ENCODE data around the gene CLDN6. TPM values are rescaled to one million over a fixed set of nuclear protein-coding genes. Genes with fewer than 3 reads are reported as not detected.

The CLDN6 gene
- polyA plus RNA-seq, 1 experiment: 0.07 TPM

GRCh38 chr16:3012828-3013420 is 5.1 kb downstream of the CLDN6 start, which contains the start of gene CLDN9:
Gene CLDN9, plus strand, starts transcription at chr16:3012923. Its CDS starts 440 bp downstream, at chr16:3013363.
- POLR2A ChIA-PET: interaction anchor here (1.7 kb wide), 1 partner anchor 9 kb away, joined by 7 read pairs; no protein-coding TSS in a partner anchor
- Histone ChIP-seq H3K27me3 (ENCODE audit: control insufficient read depth, insufficient read depth, low read length) (peaks cover 52% of the 10 kb centered on the region), H3K9me3 (ENCODE audit: control insufficient read depth, insufficient read depth, low read length) (no peaks in the 10 kb centered on the region; the same call in 1 of the 2 replicates), H3K4me3 (ENCODE audit: low read depth, low read length) (no peak within 1 kb of the TSS), H3K27ac (ENCODE audit: low read depth, low read length) (no peak within 1 kb of the TSS)
- no peak for DNase-seq (ENCODE audit: low read depth, low spot score)
- no peak for TF ChIP-seq CTCF (IDR thresholded peaks at IDR 0.05; ENCODE audit: low read depth, low read length)
- CTCF ChIA-PET: interaction anchor here (1.0 kb wide), 1 partner anchor 15 kb away, joined by 3 read pairs; no protein-coding TSS in a partner anchor

GRCh38 chr16:3012246-3012645 is 5.7 kb downstream of the CLDN6 start:
- Histone ChIP-seq H3K27ac (ENCODE audit: low read depth, low read length) (no peak overlapping the region), H3K27me3 (ENCODE audit: control insufficient read depth, insufficient read depth, low read length) (peaks cover 56% of the 10 kb centered on the region), H3K9me3 (ENCODE audit: control insufficient read depth, insufficient read depth, low read length) (no peaks in the 10 kb centered on the region; the same call in 1 of the 2 replicates), H3K4me3 (ENCODE audit: low read depth, low read length) (no peak overlapping the region)
- DNase-seq (ENCODE audit: low read depth, low spot score): no peak
- ChIA-PET POLR2A (interaction anchor here (0.6 to 1.7 kb wide), 2 partner anchors 10 to 101 kb away, joined by 3 to 7 read pairs; no protein-coding TSS in a partner anchor), CTCF (interaction anchor here (1.0 kb wide), 1 partner anchor 16 kb away, joined by 3 read pairs; no protein-coding TSS in a partner anchor)
- TF ChIP-seq CTCF (IDR thresholded peaks at IDR 0.05; ENCODE audit: low read depth, low read length): no peak

GRCh38 chr16:3010510-3010909 is 7.5 kb downstream of the CLDN6 start:
- TF ChIP-seq CTCF (IDR thresholded peaks at IDR 0.05; ENCODE audit: low read depth, low read length): no peak
- Histone ChIP-seq H3K4me3 (ENCODE audit: low read depth, low read length) (no peak overlapping the region), H3K9me3 (ENCODE audit: control insufficient read depth, insufficient read depth, low read length) (no peaks in the 10 kb centered on the region; the same call in 1 of the 2 replicates), H3K27ac (ENCODE audit: low read depth, low read length) (no peak overlapping the region), H3K27me3 (ENCODE audit: control insufficient read depth, insufficient read depth, low read length) (peaks cover 62% of the 10 kb centered on the region)
- no peak for DNase-seq (ENCODE audit: low read depth, low spot score)
- ChIA-PET CTCF (interaction anchor here (0.9 to 2.3 kb wide), 2 partner anchors 18 to 21 kb away, joined by 3 to 8 read pairs; no protein-coding TSS in a partner anchor), POLR2A (interaction anchor here (1.3 kb wide), 1 partner anchor 10 kb away, joined by 8 read pairs; the partner anchor contains the start of gene TNFRSF12A)

GRCh38 chr16:3009568-3010390 is 8.2 kb downstream of the CLDN6 start:
- H3K9me3 ChIP-seq (ENCODE audit: control insufficient read depth, insufficient read depth, low read length): no peaks in the 10 kb centered on the region; the same call in 1 of the 2 replicates
- H3K4me3 ChIP-seq (ENCODE audit: low read depth, low read length): no peak overlapping the region
- TF ChIP-seq CTCF (IDR thresholded peaks at IDR 0.05; ENCODE audit: low read depth, low read length): no peak
- ChIA-PET POLR2A (interaction anchor here (1.3 kb wide), 1 partner anchor 11 kb away, joined by 8 read pairs; the partner anchor contains the start of gene TNFRSF12A), CTCF (interaction anchor here (0.6 to 2.3 kb wide), 3 partner anchors 19 to 869 kb away, joined by 3 to 8 read pairs (median 3); no protein-coding TSS in a partner anchor)
- H3K27me3 ChIP-seq (ENCODE audit: control insufficient read depth, insufficient read depth, low read length): peaks cover 66% of the 10 kb centered on the region
- H3K27ac ChIP-seq (ENCODE audit: low read depth, low read length): no peak overlapping the region
- DNase-seq (ENCODE audit: low read depth, low spot score): no peak
